K562 (cell line): ENCODE data around the gene IGIP. TPM values are rescaled to one million over a fixed set of nuclear protein-coding genes. Genes with fewer than 3 reads are reported as not detected.

ENCODE experiments used
- ATAC-seq: fragments of 200-7000 bp; cut with Tn5 transposase; 3 replicates; pipeline ENCODE4 v1.9.1; 2020; ENCODE audit warnings: moderate library complexity
- BruUV-seq: library from RNA; stranded (reverse); fragments of 400-500 nt; replicated peaks from 2 replicates; lab custom pipeline; 2021; lab: Mats Ljungman, UMichigan
- CTCF ChIA-PET: fragments of 300-600 bp; formaldehyde crosslinking; extraction: SDS; loops from one replicate; lab custom pipeline; 2021; ENCODE audit warnings: low intra/inter-chr PET ratio; lab: Yijun Ruan, JAX
- POLR2A ChIA-PET: fragments of 300-600, 350-650 bp; sonication (Branson Sonifier 250); formaldehyde crosslinking; extraction: SDS; loops from one replicate; lab custom pipeline; 2021; ENCODE audit warnings: antibody characterized with exemption, inconsistent platforms; lab: Yijun Ruan, JAX
- DNase-seq, 4 experiments: peaks; one replicate each; pipeline versions ENCODE4 v3.0.0 to v3.0.0-alpha.2; 2011 to 2018; ENCODE audit warnings: low spot score in 3 of 4, mixed read lengths in 3 of 4; ENCODE audit errors: extremely low read depth in 1 of 4
- FAIRE-seq: peaks from 2 replicates; lab custom pipeline; 2011; peaks lifted over from hg19 to GRCh38; lab: Jason Lieb, UNC
- H2AFZ ChIP-seq: 2 replicates; pipeline ENCODE4 v1.6.0; 2011; ENCODE audit warnings: low read depth, low read length, control low read depth, inconsistent platforms
- H3K27ac ChIP-seq: fragments of 200-600 bp; 3 replicates; pipeline ENCODE4 v1.8.0; 2011; ENCODE audit warnings: low read depth, mild to moderate bottlenecking, control low read depth, inconsistent platforms, low read length, moderate library complexity, mixed read lengths; ENCODE audit errors: extremely low read depth
- H3K27me3 ChIP-seq, 2 experiments: fragments of 300-600 bp in 1 of 2; 2 replicates in 1 of 2; 3 replicates in 1 of 2; pipeline versions ENCODE4 v1.6.0 to v1.8.0; 2011; ENCODE audit warnings: inconsistent platforms in 2 of 2, low read length in 2 of 2, mild to moderate bottlenecking in 1 of 2, mixed read lengths in 1 of 2, moderate library complexity in 1 of 2; ENCODE audit not compliant: control insufficient read depth in 2 of 2, insufficient read depth in 2 of 2
- H3K36me3 ChIP-seq: fragments of 300-600 bp; 3 replicates; pipeline ENCODE4 v1.8.0; 2011; ENCODE audit warnings: mild to moderate bottlenecking, low read length, inconsistent platforms; ENCODE audit not compliant: control insufficient read depth, insufficient read depth
- H3K4me1 ChIP-seq, 2 experiments: fragments of 200-600 bp in 1 of 2; replicated peaks in 1 of 2; 2 replicates in 1 of 2; 3 replicates in 1 of 2; pipeline versions ENCODE4 v1.5.1 to v1.8.0; 2011; ENCODE audit warnings: inconsistent platforms in 2 of 2, low read length in 2 of 2, mild to moderate bottlenecking in 1 of 2, mixed read lengths in 1 of 2, moderate library complexity in 1 of 2; ENCODE audit not compliant: control insufficient read depth in 2 of 2, insufficient read depth in 2 of 2
- H3K4me2 ChIP-seq: 2 replicates; pipeline ENCODE4 v1.6.1; 2011; ENCODE audit warnings: low read length, control low read depth, inconsistent platforms, mixed read lengths; ENCODE audit not compliant: insufficient read depth
- H3K4me3 ChIP-seq: fragments of 200-600 bp; sonication (generic), shearing (Covaris generic); 2 replicates; pipeline ENCODE4 v1.5.1; 2016; ENCODE audit warnings: control low read depth, inconsistent platforms
- H3K79me2 ChIP-seq: fragments of 200-600 bp; 3 replicates; pipeline ENCODE4 v1.8.0; 2011; ENCODE audit warnings: low read length, inconsistent platforms; ENCODE audit not compliant: control insufficient read depth, insufficient read depth
- H3K9ac ChIP-seq, 2 experiments: 2 replicates each; pipeline versions ENCODE4 v1.6.0 to v1.6.1; 2011; ENCODE audit warnings: low read depth in 2 of 2, low read length in 2 of 2, control low read depth in 1 of 2, inconsistent platforms in 1 of 2, mild to moderate bottlenecking in 1 of 2, mixed read lengths in 1 of 2; ENCODE audit not compliant: insufficient read depth in 1 of 2
- H3K9me1 ChIP-seq: one replicate; pipeline ENCODE4 v1.6.0; 2011; ENCODE audit warnings: inconsistent platforms, mild to moderate bottlenecking, low read length, moderate library complexity; ENCODE audit not compliant: control insufficient read depth, insufficient read depth
- H3K9me3 ChIP-seq: replicated peaks from 2 replicates; pipeline ENCODE4 v1.5.1; 2011; ENCODE audit warnings: low read depth, low read length, inconsistent platforms; ENCODE audit not compliant: control insufficient read depth, insufficient read depth
- H4K20me1 ChIP-seq: replicated peaks from 2 replicates; pipeline ENCODE4 v1.6.1; 2011; ENCODE audit warnings: low read length, inconsistent platforms, mixed read lengths; ENCODE audit not compliant: control insufficient read depth, insufficient read depth
- ATF4 ChIP-seq: fragments of 450-650 bp; formaldehyde crosslinking; IDR thresholded peaks from 2 replicates; pipeline ENCODE4 v1.4.0; 2022; ENCODE audit warnings: mild to moderate bottlenecking, moderate library complexity
- GTF2F1 ChIP-seq: IDR thresholded peaks from 2 replicates; pipeline ENCODE4 v1.6.1; 2011; ENCODE audit warnings: low read depth, low read length, improper control_type of control experiment
- KDM1A ChIP-seq, 2 experiments: fragments of 450-650 bp; IDR thresholded peaks; 2 replicates each; pipeline ENCODE4 v1.6.1; 2016; ENCODE audit warnings: mild to moderate bottlenecking in 2 of 2
- NR1H2 ChIP-seq: sonication (generic); formaldehyde crosslinking; IDR thresholded peaks from 2 replicates; pipeline ENCODE4 v1.4.0; 2020; ENCODE audit warnings: mild to moderate bottlenecking, missing genetic modification reagents
- RBM14 ChIP-seq: fragments of 200-400 bp; formaldehyde crosslinking; IDR thresholded peaks from 2 replicates; pipeline ENCODE4 v1.6.1; 2018; ENCODE audit warnings: low read depth, mild to moderate bottlenecking, low read length, moderate library complexity, borderline replicate concordance; ENCODE audit not compliant: insufficient read depth
- RNF219 ChIP-seq: fragments of 250-450 bp; sonication (Bioruptor Pico); IDR thresholded peaks from 2 replicates; pipeline ENCODE4 v1.5.0; 2022; ENCODE audit warnings: mild to moderate bottlenecking
- SETDB1 ChIP-seq: IDR thresholded peaks from one replicate; pipeline ENCODE4 v1.6.1; 2012; ENCODE audit warnings: low read length, control low read depth, inconsistent platforms
- TBP ChIP-seq: optimal IDR thresholded peaks from 2 replicates; pipeline ENCODE3; 2011; ENCODE audit warnings: low read depth, low read length, improper control_type of control experiment
- TEAD4 ChIP-seq, 2 experiments: sonication (generic) in 1 of 2; formaldehyde crosslinking in 1 of 2; IDR thresholded peaks; 2 replicates each; pipeline versions ENCODE4 v1.6.1 to v1.8.0; 2012 to 2022; ENCODE audit warnings: borderline replicate concordance in 1 of 2, inconsistent platforms in 1 of 2, low read length in 1 of 2, mild to moderate bottlenecking in 1 of 2, missing genetic modification reagents in 1 of 2
- USF1 ChIP-seq: sonication (generic); formaldehyde crosslinking; IDR thresholded peaks from 2 replicates; pipeline ENCODE4 v1.9.0; 2022; ENCODE audit warnings: mild to moderate bottlenecking, missing genetic modification reagents
- ZNF431 ChIP-seq: sonication (generic); formaldehyde crosslinking; IDR thresholded peaks from 2 replicates; pipeline ENCODE4 v1.8.0; 2022; ENCODE audit warnings: mild to moderate bottlenecking, missing genetic modification reagents
- in situ Hi-C: fragments of 300-500 bp; cut with MboI; formaldehyde crosslinking; loops from 4 replicates; pipeline ENCODE4 v1.15.0; 2018; ENCODE audit warnings: inconsistent platforms, mixed read lengths
- intact Hi-C: fragments of 100-400 bp; cut with micrococcal nuclease; formaldehyde crosslinking; loops from 2 replicates; pipeline ENCODE4 v1.14.2; 2022
- polyA plus RNA-seq, 8 experiments: library from polyadenylated mRNA; depleted of rRNA in 4 of 8; stranded (reverse) in 5 of 8; unstranded in 3 of 8; fragments of >200 nt; fragmentation: Nextera tagmentation in 2 of 8; fragmentation: Illumina TruSeq in 1 of 8; extraction: Ambion mirVana in 2 of 8; extraction: Trizol in 1 of 8; gene quantifications; 2 replicates each; pipeline versions ENCODE4 v1.2.1 to v1.2.3, GENCODE V29; 2011 to 2014; ENCODE audit warnings: inconsistent platforms in 1 of 8, missing spikeins in 1 of 8
- total RNA-seq, 7 experiments: library from RNA; depleted of rRNA in 6 of 7; stranded (reverse); fragments of >200 nt in 6 of 7; fragmentation: Illumina TruSeq in 2 of 7; extraction: Trizol in 2 of 7; gene quantifications; 2 replicates each; pipeline versions ENCODE4 v1.2.1 to v1.2.3, GENCODE V29; 2011 to 2021; ENCODE audit warnings: low replicate concordance in 1 of 7

IGIP gene
- total and polyA plus RNA-seq, 9 of the 15 experiments (the other 6 are each of a cell fraction or from before 2014, with no cell fraction given) = 0.52 to 1.6 (median 1.2) TPM

DNA sequence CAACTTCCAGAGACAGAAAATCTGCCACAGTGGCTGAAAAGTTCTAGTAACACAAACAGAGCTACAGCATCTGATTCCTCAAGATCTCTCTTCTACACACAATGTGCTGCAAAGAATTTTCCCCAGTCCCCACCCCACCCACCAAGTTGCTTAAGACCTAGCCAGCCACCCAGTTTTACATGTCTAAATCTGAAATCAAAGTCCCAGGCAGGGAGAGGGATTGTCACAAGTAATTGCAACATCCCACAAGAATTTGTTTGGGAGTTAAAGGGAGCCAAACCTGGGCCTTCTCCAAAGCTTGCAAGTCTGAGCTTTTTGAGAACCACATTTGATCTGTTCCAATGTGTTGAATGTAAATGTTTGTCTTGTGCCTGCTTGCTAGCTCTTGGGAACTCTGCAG lies 15.5 kb downstream of the IGIP start:
- H3K9me3 ChIP-seq = no peaks in the 10 kb centered on the region
- CTCF ChIA-PET = interaction anchor here (6.7 kb wide), 1 partner anchor 66 kb away, joined by 59 read pairs; no protein-coding TSS in a partner anchor
- H2AFZ ChIP-seq = no peak overlapping the region
- H4K20me1 ChIP-seq = peaks cover 21% of the 10 kb centered on the region
- no peak for DNase-seq
- POLR2A ChIA-PET = no interaction called here
- intact Hi-C loops = no loop called here
- TF ChIP-seq RNF219 (CRISPR knock-in tag) = no peak
- no peak for TF ChIP-seq ZNF431 (CRISPR knock-in tag)
- TF ChIP-seq SETDB1 = no peak
- TF ChIP-seq KDM1A (IDR thresholded peaks at IDR 0.05) = no peak
- no peak for TF ChIP-seq RBM14
- TF ChIP-seq ATF4 (CRISPR knock-in tag) = no peak
- no peak for TF ChIP-seq TEAD4 (IDR thresholded peaks at IDR 0.05; ENCODE audit: low read length)
- TF ChIP-seq TEAD4 (CRISPR knock-in tag; IDR thresholded peaks at IDR 0.05; ENCODE audit: borderline replicate concordance) = no peak
- no peak for TF ChIP-seq GTF2F1
- TF ChIP-seq NR1H2 (CRISPR knock-in tag) = no peak
- TF ChIP-seq USF1 = no peak
- TF ChIP-seq TBP = no peak
- no peak overlapping the region for H3K9ac ChIP-seq
- no peak overlapping the region for H3K27ac ChIP-seq
- no peak for FAIRE-seq
- no peak for ATAC-seq
- no peaks in the 10 kb centered on the region for H3K9me1 ChIP-seq
- no peak overlapping the region for H3K4me2 ChIP-seq
- BruUV-seq = no TSS peak
- peaks cover 2 to 9% of the 10 kb centered on the region in 2 experiments; a peak in 3 of 5 replicates for H3K4me1 ChIP-seq
- no peak overlapping the region for H3K4me3 ChIP-seq
- in situ Hi-C loops = no loop called here
- H3K36me3 ChIP-seq = no peaks in the 10 kb centered on the region
- peaks cover 3 to 20% of the 10 kb centered on the region in 2 experiments; a peak in 4 of 5 replicates for H3K27me3 ChIP-seq
- no peaks in the 10 kb centered on the region for H3K79me2 ChIP-seq
